ENCODE results near the gene NUP214. TPM values are rescaled to one million over a fixed set of nuclear protein-coding genes. Genes with fewer than 3 reads are reported as not detected.

NUP214 gene
- total and polyA plus RNA-seq, 2 of the 8 experiments (the other 6 are each of a cell fraction or from before 2014, with no cell fraction given): 28.6 to 50.2 TPM

DNA sequence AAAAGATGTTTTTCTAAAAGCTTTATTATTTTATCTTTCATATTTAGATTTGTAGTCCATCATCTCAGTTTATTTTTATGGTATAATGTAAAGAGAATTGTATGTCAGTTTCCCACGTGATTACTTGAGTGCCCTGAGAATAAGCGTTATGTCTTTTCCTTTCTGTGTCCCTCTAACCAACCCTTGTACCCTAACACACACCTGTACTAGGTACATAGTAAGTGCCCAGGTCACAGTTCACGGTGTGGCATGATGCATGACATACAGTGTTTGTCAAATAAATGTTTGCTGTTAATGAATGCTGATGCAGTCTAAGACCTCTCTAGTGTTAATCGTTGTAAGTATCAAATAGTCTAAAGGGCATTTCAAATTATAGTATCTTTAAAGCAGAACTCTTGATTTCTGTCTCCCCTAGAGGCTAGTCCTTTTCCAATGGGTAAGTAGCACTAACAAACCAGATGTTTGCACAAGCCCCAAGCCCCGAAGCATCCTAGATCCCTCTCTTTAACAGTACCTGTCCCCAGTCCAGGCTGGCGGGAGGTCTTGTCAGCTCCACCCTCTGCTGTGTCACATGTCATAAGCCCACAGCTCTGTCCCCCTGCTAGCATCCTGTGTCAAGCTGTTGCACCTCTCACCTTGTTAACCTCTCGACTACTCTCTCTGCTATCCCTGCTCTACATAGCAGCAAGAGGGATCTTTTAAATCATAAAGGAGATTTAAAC, 23.7 kb downstream of the NUP214 start:
- no peak overlapping the region for H3K23ac ChIP-seq (ENCODE audit: insufficient read length)
- H3K23me2 ChIP-seq (ENCODE audit: low read depth, low read length): no peaks in the 10 kb centered on the region
- no peak overlapping the region for H2AK5ac ChIP-seq (ENCODE audit: low read depth, low read length)
- CTCF ChIA-PET (ENCODE audit: partially characterized antibody): interaction anchor here (1.6 to 1.8 kb wide), 3 partner anchors 13 to 187 kb away, joined by 3 to 6 read pairs (median 3); no protein-coding TSS in a partner anchor
- H3K4me3 ChIP-seq (ENCODE audit: extremely low read depth in 1 of 4, insufficient read depth in 2 of 4, low read depth in 3 of 4, low read length in 4 of 4): no peak overlapping the region
- DNase-seq (ENCODE audit: low read depth in 1 of 2, low spot score in 2 of 2): no peak
- H3K18ac ChIP-seq (ENCODE audit: extremely low read depth, low read length): no peak overlapping the region
- TF ChIP-seq, protein P1, sequence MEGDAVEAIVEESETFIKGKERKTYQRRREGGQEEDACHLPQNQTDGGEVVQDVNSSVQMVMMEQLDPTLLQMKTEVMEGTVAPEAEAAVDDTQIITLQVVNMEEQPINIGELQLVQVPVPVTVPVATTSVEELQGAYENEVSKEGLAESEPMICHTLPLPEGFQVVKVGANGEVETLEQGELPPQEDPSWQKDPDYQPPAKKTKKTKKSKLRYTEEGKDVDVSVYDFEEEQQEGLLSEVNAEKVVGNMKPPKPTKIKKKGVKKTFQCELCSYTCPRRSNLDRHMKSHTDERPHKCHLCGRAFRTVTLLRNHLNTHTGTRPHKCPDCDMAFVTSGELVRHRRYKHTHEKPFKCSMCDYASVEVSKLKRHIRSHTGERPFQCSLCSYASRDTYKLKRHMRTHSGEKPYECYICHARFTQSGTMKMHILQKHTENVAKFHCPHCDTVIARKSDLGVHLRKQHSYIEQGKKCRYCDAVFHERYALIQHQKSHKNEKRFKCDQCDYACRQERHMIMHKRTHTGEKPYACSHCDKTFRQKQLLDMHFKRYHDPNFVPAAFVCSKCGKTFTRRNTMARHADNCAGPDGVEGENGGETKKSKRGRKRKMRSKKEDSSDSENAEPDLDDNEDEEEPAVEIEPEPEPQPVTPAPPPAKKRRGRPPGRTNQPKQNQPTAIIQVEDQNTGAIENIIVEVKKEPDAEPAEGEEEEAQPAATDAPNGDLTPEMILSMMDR (IDR thresholded peaks at IDR 0.05; ENCODE audit: control extremely low read depth in 1 of 3, insufficient read depth in 1 of 3, low read depth in 1 of 3, low read length in 3 of 3): no peak
- TF ChIP-seq CBX8 (IDR thresholded peaks at IDR 0.05; ENCODE audit: borderline replicate concordance, low read depth, low read length) (no peak), CEBPB (IDR thresholded peaks at IDR 0.05; ENCODE audit: low read depth, low read length) (no peak), SP1 (IDR thresholded peaks at IDR 0.05; ENCODE audit: low read depth, low read length) (no peak)
- no peak overlapping the region for H4K5ac ChIP-seq (ENCODE audit: insufficient read length, low read depth, low read length)
- H3K14ac ChIP-seq (ENCODE audit: insufficient read length): no peak overlapping the region
- H2BK120ac ChIP-seq (replicated peaks; ENCODE audit: low read depth, low read length): no peak overlapping the region
- H3K27me3 ChIP-seq (replicated peaks in 1 of 4; ENCODE audit: control insufficient read depth in 3 of 4, extremely low read depth in 1 of 4, insufficient read depth in 3 of 4, low read length in 3 of 4): no peaks in the 10 kb centered on the region
- H4K8ac ChIP-seq (ENCODE audit: extremely low read depth, insufficient read depth, low read length): no peak overlapping the region
- no peak for FAIRE-seq
- H3K36me3 ChIP-seq (ENCODE audit: control insufficient read depth in 2 of 4, insufficient read depth in 4 of 4, low read length in 3 of 4): peaks cover 29 to 90% (median 65%) of the 10 kb centered on the region in 4 experiments
- no peaks in the 10 kb centered on the region for H3K79me2 ChIP-seq (ENCODE audit: control insufficient read depth in 1 of 2, insufficient read depth in 2 of 2, low read length in 2 of 2)
- H4K20me1 ChIP-seq (replicated peaks in 1 of 2; ENCODE audit: control insufficient read depth in 1 of 2, insufficient read depth in 2 of 2, low read length in 2 of 2): peaks cover 2 to 3% of the 10 kb centered on the region in 2 experiments
- H2BK15ac ChIP-seq (ENCODE audit: low read length): no peak overlapping the region
- no peak overlapping the region for H4K91ac ChIP-seq (replicated peaks; ENCODE audit: insufficient read length, low read length)
- H3K4ac ChIP-seq (replicated peaks; ENCODE audit: insufficient read length, low read depth, low read length): no peak overlapping the region
- no peak overlapping the region for H2AFZ ChIP-seq (ENCODE audit: low read length)
- no peak overlapping the region for H3K4me2 ChIP-seq (ENCODE audit: insufficient read depth in 1 of 2, low read depth in 2 of 2, low read length in 2 of 2)
- H3K4me1 ChIP-seq (replicated peaks in 1 of 4; ENCODE audit: control insufficient read depth in 3 of 4, insufficient read depth in 4 of 4, low read length in 3 of 4): no peaks in the 10 kb centered on the region
- POLR2A ChIA-PET (ENCODE audit: partially characterized antibody): interaction anchor here (1.0 to 1.5 kb wide), 2 partner anchors 13 to 33 kb away, joined by 3 read pairs; no protein-coding TSS in a partner anchor
- no peak overlapping the region for H2BK12ac ChIP-seq (ENCODE audit: low read depth, low read length)
- H3K56ac ChIP-seq (replicated peaks; ENCODE audit: insufficient read length, low read depth, low read length): no peak overlapping the region
- H2BK5ac ChIP-seq (ENCODE audit: low read depth, low read length): no peak overlapping the region
- H3K9me3 ChIP-seq (ENCODE audit: insufficient read depth in 2 of 2, low read depth in 1 of 2, low read length in 1 of 2): no peaks in the 10 kb centered on the region
- no peak overlapping the region for H3K27ac ChIP-seq (ENCODE audit: low read depth, low read length)
- H2BK20ac ChIP-seq (ENCODE audit: low read length): no peak overlapping the region
- H3K79me1 ChIP-seq (ENCODE audit: low read depth, low read length): no peaks in the 10 kb centered on the region
- WGBS, 2 experiments (ENCODE audit: extremely low coverage in 1 of 2, insufficient coverage in 1 of 2, insufficient read length in 1 of 2, insufficient replicate concordance in 2 of 2, low coverage in 1 of 2, low lambda C conversion rate in 2 of 2, missing lambda C conversion rate in 1 of 2): 89% methylated on average over 7 of the region's 7 CpGs; no CpG with 5 or more reads in 1 of the 2 experiments
- no peak overlapping the region for H3K9ac ChIP-seq (replicated peaks in 1 of 4; ENCODE audit: extremely low read depth in 1 of 4, low read depth in 3 of 4, low read length in 3 of 4)

All from H1 (cell line).